PC-3 (cell line): ENCODE measurements around the gene SNAPC2. TPM values are rescaled to one million over a fixed set of nuclear protein-coding genes. Genes with fewer than 3 reads are reported as not detected.

Experiments
- ATAC-seq: fragments of 200-7000 bp; cut with Tn5 transposase; 2 replicates; pipeline ENCODE4 v1.9.1; 2020; ENCODE audit warnings: mild to moderate bottlenecking, moderate library complexity
- BruUV-seq: library from RNA; stranded (reverse); fragments of 400-500 nt; replicated peaks from 2 replicates; lab custom pipeline; 2021; lab: Mats Ljungman, UMichigan
- CTCF ChIA-PET: fragments of 300-600 bp; sonication (Branson Sonifier 250); formaldehyde crosslinking; loops from one replicate; lab custom pipeline; 2022; ENCODE audit warnings: antibody characterized with exemption; lab: Charles Lee
- POLR2A ChIA-PET: fragments of 300-600 bp; sonication (Branson Sonifier 250); formaldehyde crosslinking; loops from one replicate; lab custom pipeline; 2022; ENCODE audit warnings: antibody characterized with exemption; ENCODE audit not compliant: unreplicated experiment; lab: Charles Lee
- DNase-seq: peaks from one replicate; pipeline ENCODE4 v3.0.0-alpha.2; 2015
- H2AFZ ChIP-seq: fragments of 300-600 bp; sonication (generic); 2 replicates; pipeline ENCODE4 v1.6.0; 2016; ENCODE audit warnings: antibody characterized with exemption, low read length
- H3F3A ChIP-seq: fragments of 300-600 bp; sonication (generic); one replicate; pipeline ENCODE4 v1.6.0; 2017; ENCODE audit warnings: antibody characterized with exemption, low read length, control low read depth, mild to moderate bottlenecking; ENCODE audit not compliant: unreplicated experiment
- H3K27ac ChIP-seq: fragments of 300-600 bp; sonication (generic); 2 replicates; pipeline ENCODE4 v1.5.1; 2016; ENCODE audit warnings: mild to moderate bottlenecking, low read length
- H3K27me3 ChIP-seq: fragments of 300-600 bp; sonication (generic); 2 replicates; pipeline ENCODE4 v1.6.1; 2016; ENCODE audit warnings: low read length, mixed read lengths
- H3K36me3 ChIP-seq: fragments of 300-600 bp; sonication (generic); 2 replicates; pipeline ENCODE4 v1.6.1; 2016; ENCODE audit warnings: low read depth, mixed run types, low read length, mixed read lengths
- H3K4me1 ChIP-seq: fragments of 300-600 bp; sonication (generic); 2 replicates; pipeline ENCODE4 v1.5.1; 2016; ENCODE audit warnings: low read length; ENCODE audit not compliant: insufficient read depth
- H3K4me2 ChIP-seq: fragments of 300-600 bp; sonication (generic); 2 replicates; pipeline ENCODE4 v1.6.0; 2016; ENCODE audit warnings: low read length
- H3K4me3 ChIP-seq: fragments of 300-600 bp; sonication (generic); 2 replicates; pipeline ENCODE4 v1.5.1; 2016; ENCODE audit warnings: mild to moderate bottlenecking, low read length, mixed read lengths
- H3K79me2 ChIP-seq: fragments of 300-600 bp; sonication (generic); 2 replicates; pipeline ENCODE4 v1.6.1; 2017; ENCODE audit warnings: low read length, mixed read lengths
- H3K9ac ChIP-seq: fragments of 300-600 bp; sonication (generic); 2 replicates; pipeline ENCODE4 v1.6.0; 2016; ENCODE audit warnings: mild to moderate bottlenecking, low read length
- H3K9me2 ChIP-seq: fragments of 300-600 bp; sonication (generic); replicated peaks from 2 replicates; pipeline ENCODE4 v1.6.1; 2016; ENCODE audit warnings: mixed run types, low read length, mixed read lengths
- H3K9me3 ChIP-seq: fragments of 300-600 bp; sonication (generic); 2 replicates; pipeline ENCODE4 v1.6.1; 2016; ENCODE audit warnings: low read length, mixed read lengths
- H4K20me1 ChIP-seq: fragments of 300-600 bp; sonication (generic); 2 replicates; pipeline ENCODE4 v1.6.1; 2016; ENCODE audit warnings: low read length, mixed read lengths
- CTCF ChIP-seq: fragments of 300-600 bp; sonication (generic); conservative IDR thresholded peaks from 2 replicates; pipeline ENCODE4 v1.5.1; 2017; ENCODE audit warnings: antibody characterized with exemption, low read depth, mild to moderate bottlenecking, low read length
- EZH2 ChIP-seq: fragments of 300-600 bp; sonication (generic); IDR thresholded peaks from one replicate; pipeline ENCODE4 v1.6.1; 2017; ENCODE audit warnings: antibody characterized with exemption, mild to moderate bottlenecking, low read length; ENCODE audit not compliant: unreplicated experiment
- EZH2phosphoT487 ChIP-seq: fragments of 300-600 bp; sonication (generic); IDR thresholded peaks from 2 replicates; pipeline ENCODE4 v1.6.1; 2018; ENCODE audit warnings: mild to moderate bottlenecking, antibody characterized with exemption, low read length, borderline replicate concordance
- intact Hi-C: fragments of 100-400 bp; cut with micrococcal nuclease; formaldehyde crosslinking; loops from 2 replicates; pipeline ENCODE4 v1.9.0; 2023
- total RNA-seq: library from RNA; depleted of rRNA; stranded (reverse); fragments of >200 nt; gene quantifications from 2 replicates; pipeline ENCODE4 v1.2.3, GENCODE V29; 2014; rRNA removed

The SNAPC2 gene
- total RNA-seq, 1 experiment from 2014 or later, result 40.1 TPM

- peaks cover 38% of the 10 kb centered on the region for H3K36me3 ChIP-seq
- ATAC-seq, result peak; percentile 32
- H3K9ac ChIP-seq, result no peak overlapping the region
- H3K9me2 ChIP-seq, result no peaks in the 10 kb centered on the region
- no peak overlapping the region for H3K27ac ChIP-seq
- H3K9me3 ChIP-seq, result no peaks in the 10 kb centered on the region
- H3K4me1 ChIP-seq, result no peaks in the 10 kb centered on the region
- H2AFZ ChIP-seq, result no peak overlapping the region
- no peaks in the 10 kb centered on the region for H3F3A ChIP-seq
- H3K27me3 ChIP-seq, result no peaks in the 10 kb centered on the region
- BruUV-seq, result no TSS peak
- no peak overlapping the region for H3K4me3 ChIP-seq
- no peak overlapping the region for H3K4me2 ChIP-seq
- CTCF ChIA-PET, result interaction anchor here (0.7 to 1.5 kb wide), 2 partner anchors 30 to 31 kb away, joined by 5 to 9 read pairs; no protein-coding TSS in a partner anchor
- intact Hi-C loops, result loop anchor here (2.0 kb wide), 1 partner anchor 97 kb away; no protein-coding TSS in a partner anchor
- TF ChIP-seq EZH2, result no peak
- no peak for TF ChIP-seq CTCF
- TF ChIP-seq EZH2phosphoT487, result no peak
- no peak for DNase-seq
- H4K20me1 ChIP-seq, result 0 out of 2 replicates have a peak, but pooled peaks cover 3% of the 10 kb centered on the region
- H3K79me2 ChIP-seq, result peaks cover 4% of the 10 kb centered on the region; the same call in 1 of the 2 replicates
- POLR2A ChIA-PET, result interaction anchor here (0.6 kb wide), 1 partner anchor 162 kb away, joined by 3 read pairs; no protein-coding TSS in a partner anchor
These were observed 51.7 kb downstream of the SNAPC2 start for GRCh38 chr19:7971553-7972520.

Other genes with a start within 250 kb of the SNAPC2 start
- gene MCEMP1, start 243.2 kb upstream of the SNAPC2 start, total RNA-seq, result not detected in 2 replicates
- gene TRAPPC5, start 239.5 kb upstream of the SNAPC2 start, total RNA-seq, result 317 and 376 TPM in 2 replicates
- gene FCER2, start 218.2 kb upstream of the SNAPC2 start, total RNA-seq, result not detected in 2 replicates
- not detected in 2 replicates for gene CLEC4G, start 188.2 kb upstream of the SNAPC2 start, total RNA-seq
- not detected in 2 replicates for gene CD209, start 172.8 kb upstream of the SNAPC2 start, total RNA-seq
- gene CLEC4M, start 157.1 kb upstream of the SNAPC2 start, total RNA-seq, result not detected in 2 replicates
- gene EVI5L, start 90.1 kb upstream of the SNAPC2 start, total RNA-seq, result 29.5 and 42.4 TPM in 2 replicates
- gene PRR36, start 45.9 kb upstream of the SNAPC2 start, total RNA-seq, result 2.4 and 2.5 TPM in 2 replicates
- 30.8 and 35.3 TPM in 2 replicates for gene LRRC8E, start 31.8 kb upstream of the SNAPC2 start, total RNA-seq
- gene MAP2K7, start 16.5 kb upstream of the SNAPC2 start, total RNA-seq, result 39.3 and 40.5 TPM in 2 replicates
- 10.5 and 15.5 TPM in 2 replicates for gene TGFBR3L, start 5.5 kb upstream of the SNAPC2 start, total RNA-seq
- gene CTXN1, start 5.8 kb downstream of the SNAPC2 start, total RNA-seq, result 11.4 and 40.3 TPM in 2 replicates
- gene TIMM44, start 23.3 kb downstream of the SNAPC2 start, total RNA-seq, result 191 and 262 TPM in 2 replicates
- 87.2 and 111 TPM in 2 replicates for gene ELAVL1, start 85.3 kb downstream of the SNAPC2 start, total RNA-seq
- not detected in 2 replicates for gene CCL25, start 132.4 kb downstream of the SNAPC2 start, total RNA-seq
- under 0.01 TPM in 2 replicates for gene FBN3, start 229.3 kb downstream of the SNAPC2 start, total RNA-seq